HepG2 (cell line): ENCODE results near the gene IGHMBP2. TPM values are rescaled to one million over a fixed set of nuclear protein-coding genes. Genes with fewer than 3 reads are reported as not detected.

Experiments used
- ARHGAP35 ChIP-seq: sonication (generic); formaldehyde crosslinking; IDR thresholded peaks from 2 replicates; pipeline ENCODE4 v1.9.0; 2022; ENCODE audit warnings: mild to moderate bottlenecking, inconsistent platforms, moderate library complexity, missing genetic modification reagents, borderline replicate concordance
- ASH2L ChIP-seq: fragments of 300-600, 200-600 bp; sonication (generic); IDR thresholded peaks from 2 replicates; pipeline ENCODE4 v1.7.0; 2017; ENCODE audit warnings: low read depth, mild to moderate bottlenecking, moderate library complexity, mixed read lengths, low read length; ENCODE audit not compliant: insufficient read length
- DMTF1 ChIP-seq: sonication (generic); formaldehyde crosslinking; IDR thresholded peaks from 2 replicates; pipeline ENCODE4 v1.4.0; 2020; ENCODE audit warnings: mild to moderate bottlenecking, missing genetic modification reagents
- DRAP1 ChIP-seq: IDR thresholded peaks from 2 replicates; pipeline ENCODE4 v1.6.1; 2016; ENCODE audit warnings: missing genetic modification reagents, missing compliant biosample characterization
- FOXO1 ChIP-seq: sonication (generic); formaldehyde crosslinking; IDR thresholded peaks from 2 replicates; pipeline ENCODE4 v1.4.0; 2020; ENCODE audit warnings: missing genetic modification reagents
- GATAD1 ChIP-seq: IDR thresholded peaks from 2 replicates; pipeline ENCODE4 v1.6.1; 2016; ENCODE audit warnings: missing genetic modification reagents, missing compliant biosample characterization
- GPN1 ChIP-seq: sonication (generic); formaldehyde crosslinking; IDR thresholded peaks from 2 replicates; pipeline ENCODE4 v1.5.1; 2020; ENCODE audit warnings: missing genetic modification reagents, borderline replicate concordance
- NAIF1 ChIP-seq: sonication (generic); formaldehyde crosslinking; IDR thresholded peaks from 2 replicates; pipeline ENCODE4 v1.5.0; 2020; ENCODE audit warnings: mild to moderate bottlenecking, missing genetic modification reagents, borderline replicate concordance
- NFRKB ChIP-seq: fragments of 450-650 bp; IDR thresholded peaks from 2 replicates; pipeline ENCODE4 v1.6.1; 2017
- RARG ChIP-seq: sonication (generic); formaldehyde crosslinking; IDR thresholded peaks from 2 replicates; pipeline ENCODE4 v1.4.0; 2020; ENCODE audit warnings: low read depth, mild to moderate bottlenecking, missing genetic modification reagents
- SRF ChIP-seq: IDR thresholded peaks from 2 replicates; pipeline ENCODE4 v1.6.1; 2011; ENCODE audit warnings: mild to moderate bottlenecking, low read depth, low read length, moderate library complexity
- TOPORS ChIP-seq: sonication (generic); formaldehyde crosslinking; IDR thresholded peaks from 2 replicates; pipeline ENCODE4 v1.8.0; 2023; ENCODE audit warnings: mild to moderate bottlenecking, missing genetic modification reagents
- YEATS4 ChIP-seq: sonication (generic); formaldehyde crosslinking; IDR thresholded peaks from 2 replicates; pipeline ENCODE4 v1.4.0; 2020; ENCODE audit warnings: missing genetic modification reagents, borderline replicate concordance
- ZBTB39 ChIP-seq: sonication (generic); formaldehyde crosslinking; IDR thresholded peaks from 2 replicates; pipeline ENCODE4 v1.5.0; 2020; ENCODE audit warnings: missing genetic modification reagents
- ZFYVE20 ChIP-seq: sonication (generic); formaldehyde crosslinking; IDR thresholded peaks from 2 replicates; pipeline ENCODE4 v1.8.0; 2023; ENCODE audit warnings: low read depth, mild to moderate bottlenecking, moderate library complexity, missing genetic modification reagents, borderline replicate concordance
- ZNF205 ChIP-seq: IDR thresholded peaks from 2 replicates; pipeline ENCODE4 v1.6.1; 2018; ENCODE audit warnings: missing biosample characterization, missing genetic modification reagents
- ZNF225 ChIP-seq: sonication (generic); formaldehyde crosslinking; IDR thresholded peaks from 2 replicates; pipeline ENCODE4 v1.4.0; 2020; ENCODE audit warnings: mild to moderate bottlenecking, missing genetic modification reagents
- ZNF329 ChIP-seq: sonication (generic); formaldehyde crosslinking; IDR thresholded peaks from 2 replicates; pipeline ENCODE4 v1.9.0; 2021; ENCODE audit warnings: low read depth, mild to moderate bottlenecking, missing genetic modification reagents
- polyA plus RNA-seq, 8 experiments: library from polyadenylated mRNA; depleted of rRNA in 3 of 8; stranded (reverse) in 7 of 8; unstranded in 1 of 8; fragments of >200 nt; fragmentation: Illumina TruSeq in 4 of 8; extraction: Trizol in 4 of 8; gene quantifications; 2 replicates each; pipeline versions ENCODE4 v1.2.1 to v1.2.3, GENCODE V29; 2011 to 2016; ENCODE audit warnings: low read depth in 4 of 8, missing spikeins in 1 of 8, mixed read lengths in 1 of 8; ENCODE audit not compliant: insufficient read depth in 1 of 8
- total RNA-seq, 5 experiments: library from RNA; depleted of rRNA; stranded (reverse); fragments of >200 nt; fragmentation: Illumina TruSeq; extraction: Trizol; gene quantifications; 2 replicates each; pipeline ENCODE4 v1.2.3, GENCODE V29; 2016; ENCODE audit warnings: low read depth in 1 of 5
- TF ChIP-seq, protein P1 (sequence below): sonication (generic); formaldehyde crosslinking; IDR thresholded peaks from 2 replicates; pipeline ENCODE4 v1.4.0; 2020; ENCODE audit warnings: missing genetic modification reagents

The IGHMBP2 gene
- total and polyA plus RNA-seq, 2 of the 13 experiments (the other 11 are each of a cell fraction or from before 2014, with no cell fraction given): 8.9 to 9.9 TPM

- no peak for TF ChIP-seq DMTF1 (CRISPR knock-in tag)
- peak; percentile 50; the same call in 1 of the 2 replicates for TF ChIP-seq DRAP1 (CRISPR knock-in tag)
- peak; percentile 73 for TF ChIP-seq ZNF225 (CRISPR knock-in tag)
- TF ChIP-seq GPN1 (CRISPR knock-in tag): 0 out of 2 replicates have a peak, but pooled peaks have one; percentile 53
- peak; percentile 87 for TF ChIP-seq ZNF205 (CRISPR knock-in tag)
- TF ChIP-seq SRF: no peak; the same call in 1 of the 2 replicates
- peak; percentile 99 for TF ChIP-seq YEATS4 (CRISPR knock-in tag)
- TF ChIP-seq, protein P1, sequence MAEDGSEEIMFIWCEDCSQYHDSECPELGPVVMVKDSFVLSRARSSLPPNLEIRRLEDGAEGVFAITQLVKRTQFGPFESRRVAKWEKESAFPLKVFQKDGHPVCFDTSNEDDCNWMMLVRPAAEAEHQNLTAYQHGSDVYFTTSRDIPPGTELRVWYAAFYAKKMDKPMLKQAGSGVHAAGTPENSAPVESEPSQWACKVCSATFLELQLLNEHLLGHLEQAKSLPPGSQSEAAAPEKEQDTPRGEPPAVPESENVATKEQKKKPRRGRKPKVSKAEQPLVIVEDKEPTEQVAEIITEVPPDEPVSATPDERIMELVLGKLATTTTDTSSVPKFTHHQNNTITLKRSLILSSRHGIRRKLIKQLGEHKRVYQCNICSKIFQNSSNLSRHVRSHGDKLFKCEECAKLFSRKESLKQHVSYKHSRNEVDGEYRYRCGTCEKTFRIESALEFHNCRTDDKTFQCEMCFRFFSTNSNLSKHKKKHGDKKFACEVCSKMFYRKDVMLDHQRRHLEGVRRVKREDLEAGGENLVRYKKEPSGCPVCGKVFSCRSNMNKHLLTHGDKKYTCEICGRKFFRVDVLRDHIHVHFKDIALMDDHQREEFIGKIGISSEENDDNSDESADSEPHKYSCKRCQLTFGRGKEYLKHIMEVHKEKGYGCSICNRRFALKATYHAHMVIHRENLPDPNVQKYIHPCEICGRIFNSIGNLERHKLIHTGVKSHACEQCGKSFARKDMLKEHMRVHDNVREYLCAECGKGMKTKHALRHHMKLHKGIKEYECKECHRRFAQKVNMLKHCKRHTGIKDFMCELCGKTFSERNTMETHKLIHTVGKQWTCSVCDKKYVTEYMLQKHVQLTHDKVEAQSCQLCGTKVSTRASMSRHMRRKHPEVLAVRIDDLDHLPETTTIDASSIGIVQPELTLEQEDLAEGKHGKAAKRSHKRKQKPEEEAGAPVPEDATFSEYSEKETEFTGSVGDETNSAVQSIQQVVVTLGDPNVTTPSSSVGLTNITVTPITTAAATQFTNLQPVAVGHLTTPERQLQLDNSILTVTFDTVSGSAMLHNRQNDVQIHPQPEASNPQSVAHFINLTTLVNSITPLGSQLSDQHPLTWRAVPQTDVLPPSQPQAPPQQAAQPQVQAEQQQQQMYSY: peak; percentile 41; the same call in 1 of the 2 replicates
- TF ChIP-seq TOPORS (CRISPR knock-in tag): peak; percentile 83; the same call in 1 of the 2 replicates
- TF ChIP-seq ZNF329 (CRISPR knock-in tag): peak; percentile 77; the same call in 1 of the 2 replicates
- no peak for TF ChIP-seq NFRKB
- TF ChIP-seq ASH2L: peak; percentile 96
- 0 out of 2 replicates have a peak, but pooled peaks have one; percentile 53 for TF ChIP-seq RARG (CRISPR knock-in tag)
- peak; percentile 100 for TF ChIP-seq GATAD1
- TF ChIP-seq ARHGAP35 (CRISPR knock-in tag): peak; percentile 83; the same call in 1 of the 2 replicates
- TF ChIP-seq FOXO1 (CRISPR knock-in tag): peak; percentile 87
- 0 out of 2 replicates have a peak, but pooled peaks have one; percentile 15 for TF ChIP-seq ZBTB39 (CRISPR knock-in tag)
- TF ChIP-seq ZFYVE20 (CRISPR knock-in tag): peak; percentile 83
- peak; percentile 73; the same call in 1 of the 2 replicates for TF ChIP-seq NAIF1 (CRISPR knock-in tag)
These were observed at the start of gene IGHMBP2, which contains the start of gene MRPL21 (continued) for GRCh38 chr11:68903288-68904247.
